ENCODE data around the gene ITFG1.

ITFG1 gene

DNA sequence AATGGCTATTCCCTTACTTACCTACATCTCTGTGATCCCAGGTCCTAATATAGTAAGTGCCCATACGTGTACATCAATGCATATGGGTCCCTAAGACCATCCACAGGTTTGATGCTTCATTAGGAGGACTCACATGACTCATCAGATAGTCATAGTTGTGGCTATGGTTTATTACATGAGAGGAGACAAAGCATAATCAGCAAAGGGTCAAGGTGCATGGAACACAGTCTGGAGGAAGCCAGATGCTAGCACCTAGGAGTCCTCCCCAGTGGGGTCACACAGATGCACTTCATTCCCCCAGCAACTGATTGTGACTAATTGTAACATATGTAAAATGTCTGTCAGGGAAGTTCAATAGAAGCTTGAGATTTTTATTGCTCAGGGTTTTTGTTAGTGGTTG lies 43.1 kb upstream of the ITFG1 start:
- TF ChIP-seq POLR2AphosphoS5 (IDR thresholded peaks at IDR 0.05; ENCODE audit: low read depth, low read length) (no peak), SIN3A (IDR thresholded peaks at IDR 0.05; ENCODE audit: borderline replicate concordance, insufficient read depth, low read length) (no peak), FOXP2 (optimal IDR thresholded peaks at IDR 0.05; ENCODE audit: borderline replicate concordance, extremely low read depth, extremely low read length, insufficient read depth) (no peak), TAF1 (IDR thresholded peaks at IDR 0.05; ENCODE audit: borderline replicate concordance, insufficient read depth, low read length) (no peak)
- TF ChIP-seq, protein P1, sequence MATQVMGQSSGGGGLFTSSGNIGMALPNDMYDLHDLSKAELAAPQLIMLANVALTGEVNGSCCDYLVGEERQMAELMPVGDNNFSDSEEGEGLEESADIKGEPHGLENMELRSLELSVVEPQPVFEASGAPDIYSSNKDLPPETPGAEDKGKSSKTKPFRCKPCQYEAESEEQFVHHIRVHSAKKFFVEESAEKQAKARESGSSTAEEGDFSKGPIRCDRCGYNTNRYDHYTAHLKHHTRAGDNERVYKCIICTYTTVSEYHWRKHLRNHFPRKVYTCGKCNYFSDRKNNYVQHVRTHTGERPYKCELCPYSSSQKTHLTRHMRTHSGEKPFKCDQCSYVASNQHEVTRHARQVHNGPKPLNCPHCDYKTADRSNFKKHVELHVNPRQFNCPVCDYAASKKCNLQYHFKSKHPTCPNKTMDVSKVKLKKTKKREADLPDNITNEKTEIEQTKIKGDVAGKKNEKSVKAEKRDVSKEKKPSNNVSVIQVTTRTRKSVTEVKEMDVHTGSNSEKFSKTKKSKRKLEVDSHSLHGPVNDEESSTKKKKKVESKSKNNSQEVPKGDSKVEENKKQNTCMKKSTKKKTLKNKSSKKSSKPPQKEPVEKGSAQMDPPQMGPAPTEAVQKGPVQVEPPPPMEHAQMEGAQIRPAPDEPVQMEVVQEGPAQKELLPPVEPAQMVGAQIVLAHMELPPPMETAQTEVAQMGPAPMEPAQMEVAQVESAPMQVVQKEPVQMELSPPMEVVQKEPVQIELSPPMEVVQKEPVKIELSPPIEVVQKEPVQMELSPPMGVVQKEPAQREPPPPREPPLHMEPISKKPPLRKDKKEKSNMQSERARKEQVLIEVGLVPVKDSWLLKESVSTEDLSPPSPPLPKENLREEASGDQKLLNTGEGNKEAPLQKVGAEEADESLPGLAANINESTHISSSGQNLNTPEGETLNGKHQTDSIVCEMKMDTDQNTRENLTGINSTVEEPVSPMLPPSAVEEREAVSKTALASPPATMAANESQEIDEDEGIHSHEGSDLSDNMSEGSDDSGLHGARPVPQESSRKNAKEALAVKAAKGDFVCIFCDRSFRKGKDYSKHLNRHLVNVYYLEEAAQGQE (IDR thresholded peaks at IDR 0.05; ENCODE audit: insufficient read depth in 1 of 2, low read depth in 2 of 2, low read length in 2 of 2): no peak

DNA sequence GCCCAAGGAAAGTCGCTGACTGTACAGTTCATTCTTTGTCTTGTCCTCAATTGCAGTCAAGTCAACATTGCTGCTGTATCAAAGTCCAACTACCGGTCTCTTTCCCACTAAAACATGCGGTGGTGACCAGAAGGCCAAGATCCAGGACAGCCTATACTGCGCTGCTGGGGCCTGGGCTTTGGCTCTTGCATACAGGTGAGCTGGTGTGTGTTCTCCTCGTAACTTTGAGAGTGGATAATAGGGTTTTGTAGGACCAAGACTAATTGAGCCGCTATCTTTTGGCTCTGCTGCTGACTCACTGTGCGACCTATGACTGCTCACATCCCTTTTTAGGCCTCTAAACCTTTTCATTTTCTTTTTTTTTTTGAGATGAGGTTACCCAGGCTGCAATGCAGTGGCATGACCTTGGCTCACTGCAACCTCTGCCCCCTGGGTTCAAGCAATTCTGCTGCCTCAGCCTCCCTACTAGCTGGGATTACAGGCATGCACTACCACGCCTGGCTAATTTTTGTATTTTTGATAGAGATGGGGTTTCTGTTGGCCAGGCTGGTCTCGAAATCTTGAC lies 38.9 kb upstream of the ITFG1 start:
- TF ChIP-seq POLR2AphosphoS5 (IDR thresholded peaks at IDR 0.05; ENCODE audit: low read depth, low read length): no peak
- no peak for TF ChIP-seq SIN3A (IDR thresholded peaks at IDR 0.05; ENCODE audit: borderline replicate concordance, insufficient read depth, low read length)
- no peak for TF ChIP-seq TAF1 (IDR thresholded peaks at IDR 0.05; ENCODE audit: borderline replicate concordance, insufficient read depth, low read length)
- no peak for TF ChIP-seq FOXP2 (optimal IDR thresholded peaks at IDR 0.05; ENCODE audit: borderline replicate concordance, extremely low read depth, extremely low read length, insufficient read depth)
- TF ChIP-seq, protein P1 (IDR thresholded peaks at IDR 0.05; ENCODE audit: insufficient read depth in 1 of 2, low read depth in 2 of 2, low read length in 2 of 2): no peak

DNA sequence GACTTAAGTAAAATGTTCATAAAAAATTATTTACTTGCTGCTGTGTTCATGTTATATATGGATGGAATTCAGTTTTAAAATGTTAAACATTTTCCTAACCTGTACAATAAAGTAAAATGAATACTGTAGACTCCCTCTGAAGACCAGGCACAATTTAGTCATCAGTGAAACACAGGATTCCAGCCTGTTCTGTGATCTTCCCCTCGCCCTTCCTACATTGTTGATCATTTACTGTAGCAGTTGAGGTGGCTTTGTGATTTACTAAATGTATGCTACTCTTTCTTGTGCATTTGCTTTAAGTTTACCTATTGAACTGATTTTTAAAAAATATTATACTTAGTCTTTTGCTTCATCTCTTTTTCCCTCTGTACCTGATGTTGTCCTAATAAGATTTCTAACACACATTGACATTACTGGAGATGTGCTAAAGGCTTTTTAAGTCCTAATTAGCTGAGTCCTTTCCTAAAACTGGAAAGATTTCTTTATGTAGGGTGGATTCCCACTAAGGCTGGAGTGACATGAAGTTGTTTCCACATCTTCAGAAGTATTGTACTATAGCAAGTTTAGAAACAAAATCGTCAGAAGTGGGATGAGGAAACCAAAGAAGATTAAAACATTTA lies 38.3 kb upstream of the ITFG1 start:
- no peak for TF ChIP-seq POLR2AphosphoS5 (IDR thresholded peaks at IDR 0.05; ENCODE audit: low read depth, low read length)
- no peak for TF ChIP-seq FOXP2 (optimal IDR thresholded peaks at IDR 0.05; ENCODE audit: borderline replicate concordance, extremely low read depth, extremely low read length, insufficient read depth)
- no peak for TF ChIP-seq SIN3A (IDR thresholded peaks at IDR 0.05; ENCODE audit: borderline replicate concordance, insufficient read depth, low read length)
- TF ChIP-seq, protein P1 (IDR thresholded peaks at IDR 0.05; ENCODE audit: insufficient read depth in 1 of 2, low read depth in 2 of 2, low read length in 2 of 2): no peak
- no peak for TF ChIP-seq TAF1 (IDR thresholded peaks at IDR 0.05; ENCODE audit: borderline replicate concordance, insufficient read depth, low read length)

DNA sequence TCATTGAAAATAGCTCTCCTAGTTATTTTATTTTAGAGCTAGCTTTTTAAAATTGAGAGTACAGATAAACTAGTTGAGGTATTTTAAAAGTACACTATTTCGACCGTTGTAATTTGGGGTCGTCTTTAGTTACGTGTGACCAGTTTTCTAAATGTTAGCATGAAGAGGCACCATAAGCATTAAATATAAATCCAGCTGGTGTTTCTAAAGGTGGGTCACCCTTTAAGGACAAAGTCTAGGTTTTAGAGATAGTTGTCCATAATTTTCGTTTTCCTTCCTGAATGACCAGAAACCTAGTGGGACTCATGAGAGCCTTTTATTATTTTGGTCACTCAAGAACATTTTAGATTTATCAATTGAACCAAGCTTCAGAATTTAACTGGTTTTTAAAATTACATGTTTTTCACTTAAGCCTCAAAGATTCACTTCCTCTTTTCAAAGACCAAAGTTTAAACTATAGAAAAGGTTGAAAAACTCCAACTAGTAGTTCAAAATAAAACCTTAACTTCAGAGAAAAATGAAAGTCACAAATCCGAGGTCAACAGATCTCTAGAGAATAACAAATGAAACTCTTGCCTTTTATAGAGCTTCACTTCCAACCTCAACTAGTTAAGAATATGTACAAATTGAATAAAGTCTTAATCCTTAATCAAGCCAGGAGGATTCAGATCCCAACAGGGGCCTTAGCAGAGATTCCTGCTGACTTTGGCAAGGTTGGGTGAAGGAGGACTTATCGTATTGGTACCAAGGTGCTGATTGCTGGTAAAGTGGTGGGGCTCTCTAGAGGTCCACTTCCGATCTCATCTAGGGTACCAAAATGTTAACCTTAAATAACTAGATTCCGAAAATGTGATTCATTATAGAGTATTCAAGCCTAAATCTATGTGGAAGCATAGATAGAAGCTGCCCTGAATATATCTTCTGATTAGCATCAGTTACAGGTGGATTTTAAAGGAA lies 32.8 kb upstream of the ITFG1 start:
- no peak for TF ChIP-seq TAF1 (IDR thresholded peaks at IDR 0.05; ENCODE audit: borderline replicate concordance, insufficient read depth, low read length)
- TF ChIP-seq FOXP2 (optimal IDR thresholded peaks at IDR 0.05; ENCODE audit: borderline replicate concordance, extremely low read depth, extremely low read length, insufficient read depth): no peak
- no peak for TF ChIP-seq POLR2AphosphoS5 (IDR thresholded peaks at IDR 0.05; ENCODE audit: low read depth, low read length)
- no peak for TF ChIP-seq SIN3A (IDR thresholded peaks at IDR 0.05; ENCODE audit: borderline replicate concordance, insufficient read depth, low read length)
- TF ChIP-seq, protein P1 (IDR thresholded peaks at IDR 0.05; ENCODE audit: insufficient read depth in 1 of 2, low read depth in 2 of 2, low read length in 2 of 2): no peak
